HPDE6-E6E7 (cell line): ENCODE data around the gene TSPYL2.

Source experiments
- DNase-seq: peaks from one replicate; pipeline ENCODE4 v3.0.0; 2011; ENCODE audit warnings: missing footprints; ENCODE audit errors: extremely low spot score

Gene TSPYL2

DNA sequence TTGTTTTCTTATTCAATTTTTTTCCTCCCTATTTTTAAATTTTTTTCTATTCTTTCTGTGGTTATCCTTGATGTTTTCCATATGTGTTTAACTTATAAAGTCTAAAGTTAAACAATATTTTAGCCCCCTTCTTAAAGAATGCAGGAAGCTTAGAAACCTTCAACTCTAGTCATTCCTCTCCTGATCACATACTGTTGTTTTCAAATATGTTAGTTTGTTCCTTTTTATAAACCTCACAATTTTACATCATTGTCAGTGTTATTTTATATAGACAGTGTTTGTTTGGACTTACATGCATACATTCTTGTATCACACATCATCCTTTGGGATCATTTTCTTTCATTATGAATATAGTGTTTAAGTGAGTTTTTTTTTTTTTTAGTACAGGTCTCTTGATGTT lies 43.3 kb downstream of the TSPYL2 start:
- no peak for DNase-seq

DNA sequence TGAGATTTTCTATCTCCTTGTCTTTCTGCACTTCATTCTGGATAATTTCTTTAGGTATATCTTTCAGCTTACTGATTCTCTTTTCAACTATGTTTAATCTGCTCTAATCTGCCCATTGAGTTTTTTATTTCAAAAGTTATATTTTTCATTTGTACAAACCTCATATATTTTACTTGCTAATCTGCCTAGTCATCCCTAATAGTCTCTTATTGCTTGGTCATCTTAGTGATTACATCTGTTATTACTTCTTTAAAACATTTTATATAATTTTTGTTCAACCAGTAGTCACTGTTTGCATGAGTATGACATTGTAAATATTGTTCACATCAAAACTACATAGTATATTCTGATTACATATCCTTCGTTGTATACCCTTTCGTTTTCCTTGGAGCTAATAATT lies 44.2 kb downstream of the TSPYL2 start:
- DNase-seq, result no peak

DNA sequence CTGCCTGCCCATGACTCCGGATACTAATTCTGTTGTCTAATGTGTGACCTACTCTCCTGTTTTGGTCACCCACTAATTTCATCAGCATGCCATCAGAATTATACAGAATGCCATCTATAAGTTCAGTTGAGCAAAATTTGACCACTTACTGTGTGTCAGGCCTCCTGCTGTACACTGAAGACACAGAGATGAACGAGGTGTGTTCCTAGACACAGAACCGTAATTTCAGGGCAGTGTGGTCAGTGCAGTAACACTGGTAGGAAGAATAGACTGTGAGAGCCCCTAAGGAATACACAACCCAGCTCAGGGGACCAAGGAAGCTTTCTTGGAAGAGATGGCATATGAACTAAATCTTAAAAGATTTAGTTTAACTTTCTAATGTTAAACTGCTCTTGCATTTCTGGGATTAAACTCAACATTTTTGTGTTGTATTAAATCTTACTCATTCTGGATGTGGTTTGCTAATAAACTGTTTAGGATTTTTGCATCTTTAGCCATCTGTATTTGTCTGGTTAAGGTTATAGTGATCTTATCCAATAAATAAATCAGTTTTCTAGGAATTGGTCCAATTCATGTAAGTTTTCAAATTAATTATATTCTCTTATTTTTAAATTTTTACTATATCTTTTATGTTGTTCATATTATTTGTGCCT lies 46.1 kb downstream of the TSPYL2 start:
- DNase-seq, result no peak

DNA sequence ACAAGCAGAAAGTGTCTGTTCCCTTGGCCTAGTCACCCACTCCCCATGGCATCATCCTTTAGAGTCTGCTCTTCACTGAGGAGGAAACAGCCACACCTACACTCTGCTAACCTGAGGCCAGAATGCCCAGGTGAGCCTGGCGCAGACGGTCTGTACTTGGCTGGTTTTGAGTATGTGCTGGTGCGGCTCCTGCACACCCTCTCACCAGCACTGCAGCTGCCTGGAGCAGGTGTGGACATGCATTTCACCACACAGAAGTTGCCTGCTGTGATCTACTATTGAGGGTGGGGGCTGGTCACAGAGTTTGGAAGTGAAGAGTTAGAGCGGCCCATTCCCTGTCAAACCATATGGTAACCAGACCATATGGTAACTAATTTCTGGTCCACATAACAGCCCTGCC lies 51.2 kb downstream of the TSPYL2 start:
- peak; percentile 31 for DNase-seq

DNA sequence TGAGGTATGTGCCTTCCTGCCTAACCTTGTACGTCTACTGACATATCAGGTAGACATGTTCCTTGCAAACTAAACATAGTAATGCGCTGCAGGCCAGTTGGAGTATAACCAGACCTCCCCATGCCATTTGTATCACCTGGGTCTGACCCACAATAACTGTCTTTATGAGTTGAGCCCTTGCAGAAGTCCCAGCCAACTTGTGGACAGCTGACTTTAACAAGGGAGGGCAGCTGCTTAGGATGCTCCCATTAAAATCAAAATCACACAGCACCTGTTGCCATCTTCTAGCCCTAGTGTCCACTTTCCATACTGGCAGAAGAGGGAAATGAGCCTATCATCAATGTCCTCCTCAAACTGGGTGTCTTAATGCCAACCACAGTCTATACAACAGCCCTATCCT lies 53.4 kb downstream of the TSPYL2 start:
- DNase-seq, result no peak
